ENCODE results near the gene CYGB.
"Not testable (repeated sequence)": the region's sequence is repeated elsewhere in the genome, so short reads cannot be mapped to it uniquely, and the experiment has no call there.

CYGB gene

GRCh38 chr17:76515274-76515949 lies 22.1 kb downstream of the CYGB start:
- TF ChIP-seq CTCF (IDR thresholded peaks at IDR 0.05; ENCODE audit: borderline replicate concordance, insufficient read depth, low read depth, low read length) = no peak
- H3K4me3 ChIP-seq (ENCODE audit: low read depth, low read length) = no peak overlapping the region

GRCh38 chr17:76514355-76514754 lies 23.2 kb downstream of the CYGB start:
- not testable (repeated sequence) for H3K4me3 ChIP-seq (ENCODE audit: low read depth, low read length)

GRCh38 chr17:76513306-76513692 lies 24.2 kb downstream of the CYGB start:
- no peak overlapping the region for H3K4me3 ChIP-seq (ENCODE audit: low read depth, low read length)
- no peak for TF ChIP-seq CTCF (IDR thresholded peaks at IDR 0.05; ENCODE audit: borderline replicate concordance, insufficient read depth, low read depth, low read length)

- TF ChIP-seq CTCF (IDR thresholded peaks at IDR 0.05; ENCODE audit: borderline replicate concordance, insufficient read depth, low read depth, low read length) = no peak
- no peak overlapping the region for H3K4me3 ChIP-seq (ENCODE audit: low read depth, low read length)
These were observed 24.9 kb downstream of the CYGB start for GRCh38 chr17:76512366-76513305.

GRCh38 chr17:76511668-76512365 lies 25.7 kb downstream of the CYGB start:
- H3K4me3 ChIP-seq (ENCODE audit: low read depth, low read length) = no peak overlapping the region
- TF ChIP-seq CTCF (IDR thresholded peaks at IDR 0.05; ENCODE audit: borderline replicate concordance, insufficient read depth, low read depth, low read length) = no peak

GRCh38 chr17:76510831-76511244 lies 26.7 kb downstream of the CYGB start:
- no peak for TF ChIP-seq CTCF (IDR thresholded peaks at IDR 0.05; ENCODE audit: borderline replicate concordance, insufficient read depth, low read depth, low read length)
- no peak overlapping the region for H3K4me3 ChIP-seq (ENCODE audit: low read depth, low read length)

- not testable (repeated sequence) for H3K4me3 ChIP-seq (ENCODE audit: low read depth, low read length)
These were observed 28.9 kb downstream of the CYGB start for GRCh38 chr17:76508472-76509063.

All from GM12875 (cell line).